ENCODE data around the gene APRT. TPM values are rescaled to one million over a fixed set of nuclear protein-coding genes. Genes with fewer than 3 reads are reported as not detected.
A peak's percentile ranks its signal among the peaks of the same experiment; 100 is the strongest.

Gene APRT
- polyA plus RNA-seq, 3 donors = 123 to 307 (median 233) TPM

DNA sequence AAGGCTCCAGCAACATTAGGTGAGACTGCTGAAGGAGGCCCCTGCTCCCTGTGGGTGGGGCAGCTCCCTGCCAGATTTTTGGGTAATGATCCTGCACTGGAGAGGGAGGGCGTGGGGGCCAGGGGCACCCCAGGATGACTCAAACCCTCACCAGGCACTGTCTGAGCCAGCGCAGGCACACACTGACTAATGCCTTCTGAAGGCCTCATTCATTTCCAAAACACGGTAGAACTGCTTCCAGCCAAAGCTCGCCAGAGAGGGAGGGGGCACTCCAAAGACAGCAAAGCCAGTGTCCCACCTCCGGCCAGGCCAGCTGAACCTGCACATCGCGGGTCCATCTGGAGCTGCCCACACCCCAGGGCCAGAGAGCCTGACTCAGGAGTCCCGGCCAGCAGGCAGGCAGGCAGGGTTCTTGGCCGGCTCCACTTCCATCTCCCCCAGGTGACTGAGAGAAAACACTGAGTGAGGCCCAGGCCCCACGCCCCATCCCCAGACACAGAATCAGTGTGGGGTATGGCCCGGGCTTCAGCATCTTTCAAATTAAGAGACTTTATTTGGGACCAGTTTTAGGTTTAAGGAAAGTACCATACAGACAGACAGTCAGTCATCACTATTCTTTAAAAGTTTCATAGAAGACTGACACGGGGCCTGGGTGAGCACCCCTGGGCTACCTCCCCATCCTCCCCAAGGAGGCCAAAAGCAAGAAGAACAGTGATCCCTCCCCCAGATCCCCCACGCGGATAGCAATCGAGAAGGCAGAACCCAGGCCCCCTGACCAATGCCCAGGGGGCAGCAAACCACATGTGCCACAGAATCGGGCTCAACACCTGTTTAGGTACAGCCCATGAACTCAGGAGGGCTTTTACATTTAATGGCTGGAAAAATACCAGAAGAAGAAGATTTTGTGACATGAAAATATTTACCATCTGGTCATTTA lies 29.0 kb downstream of the APRT start:
- no peak overlapping the region for H2AFZ ChIP-seq (ENCODE audit: insufficient read depth, low read depth, low read length, poor library complexity, severe bottlenecking)
- Mint-ChIP-seq H3K4me3 (peak overlapping the region; percentile 90 to 93), H3K4me1 (peaks cover 61% of the 10 kb centered on the region), H3K27me3 (ENCODE audit: low read depth in 3 of 3) (peaks cover 0 to 3% (median 0%) of the 10 kb centered on the region in 3 donors), H3K9me3 (no peaks in the 10 kb centered on the region), H3K36me3 (peaks cover 1 to 13% of the 10 kb centered on the region in 2 donors), H3K27ac (peak overlapping the region; percentile 95 to 99 (median 98))
- peak overlapping the region; percentile 86 to 99 for H3K27ac ChIP-seq (ENCODE audit: low read depth in 1 of 2, low read length in 2 of 2)
- intact Hi-C loops (cut with micrococcal nuclease) = loop anchor here in 1 of 2 donors (5.0 to 10.0 kb wide), 3 partner anchors 75 to 1162 kb away; partner anchors contain the start of genes DEF8, GALNS and TRAPPC2L
- H3K9me3 ChIP-seq (replicated peaks in 1 of 2; ENCODE audit: control insufficient read depth in 1 of 2, insufficient read depth in 1 of 2, low read length in 2 of 2) = no peaks in the 10 kb centered on the region
- H3K4me3 ChIP-seq (replicated peaks in 1 of 3; ENCODE audit: low read depth in 2 of 3, low read length in 3 of 3) = peak overlapping the region; percentile 47 to 80 (median 73)
- H3K4me1 ChIP-seq (ENCODE audit: control insufficient read depth in 1 of 2, insufficient read depth in 2 of 2, low read length in 2 of 2) = peaks cover 67 to 76% of the 10 kb centered on the region in 2 donors
- 34% methylated on average over 13 of the region's 16 CpGs for WGBS (ENCODE audit: insufficient coverage)
- H3K27me3 ChIP-seq (ENCODE audit: control insufficient read depth in 2 of 2, insufficient read depth in 2 of 2, low read length in 2 of 2) = no peaks in the 10 kb centered on the region
- H3K9ac ChIP-seq (ENCODE audit: insufficient read depth, low read length, poor library complexity, severe bottlenecking) = peak overlapping the region; percentile 84
- H3K4me2 ChIP-seq (replicated peaks; ENCODE audit: extremely low read depth, low read length, poor library complexity, severe bottlenecking) = peak overlapping the region; percentile 90
- peaks cover 53% of the 10 kb centered on the region for H4K20me1 ChIP-seq (ENCODE audit: insufficient read depth, low read length)
- TF ChIP-seq, protein P1, sequence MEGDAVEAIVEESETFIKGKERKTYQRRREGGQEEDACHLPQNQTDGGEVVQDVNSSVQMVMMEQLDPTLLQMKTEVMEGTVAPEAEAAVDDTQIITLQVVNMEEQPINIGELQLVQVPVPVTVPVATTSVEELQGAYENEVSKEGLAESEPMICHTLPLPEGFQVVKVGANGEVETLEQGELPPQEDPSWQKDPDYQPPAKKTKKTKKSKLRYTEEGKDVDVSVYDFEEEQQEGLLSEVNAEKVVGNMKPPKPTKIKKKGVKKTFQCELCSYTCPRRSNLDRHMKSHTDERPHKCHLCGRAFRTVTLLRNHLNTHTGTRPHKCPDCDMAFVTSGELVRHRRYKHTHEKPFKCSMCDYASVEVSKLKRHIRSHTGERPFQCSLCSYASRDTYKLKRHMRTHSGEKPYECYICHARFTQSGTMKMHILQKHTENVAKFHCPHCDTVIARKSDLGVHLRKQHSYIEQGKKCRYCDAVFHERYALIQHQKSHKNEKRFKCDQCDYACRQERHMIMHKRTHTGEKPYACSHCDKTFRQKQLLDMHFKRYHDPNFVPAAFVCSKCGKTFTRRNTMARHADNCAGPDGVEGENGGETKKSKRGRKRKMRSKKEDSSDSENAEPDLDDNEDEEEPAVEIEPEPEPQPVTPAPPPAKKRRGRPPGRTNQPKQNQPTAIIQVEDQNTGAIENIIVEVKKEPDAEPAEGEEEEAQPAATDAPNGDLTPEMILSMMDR (IDR thresholded peaks at IDR 0.05) = no peak
- peaks cover 70% of the 10 kb centered on the region for H3K79me2 ChIP-seq (ENCODE audit: insufficient read depth, low read length)
- no peaks in the 10 kb centered on the region for H3K36me3 ChIP-seq (replicated peaks in 1 of 2; ENCODE audit: control insufficient read depth in 1 of 2, insufficient read depth in 2 of 2, low read length in 2 of 2)
- peak; percentile 59 to 78 (median 74) for DNase-seq
